ENCODE results near the gene NUDT3.

The NUDT3 gene

DNA sequence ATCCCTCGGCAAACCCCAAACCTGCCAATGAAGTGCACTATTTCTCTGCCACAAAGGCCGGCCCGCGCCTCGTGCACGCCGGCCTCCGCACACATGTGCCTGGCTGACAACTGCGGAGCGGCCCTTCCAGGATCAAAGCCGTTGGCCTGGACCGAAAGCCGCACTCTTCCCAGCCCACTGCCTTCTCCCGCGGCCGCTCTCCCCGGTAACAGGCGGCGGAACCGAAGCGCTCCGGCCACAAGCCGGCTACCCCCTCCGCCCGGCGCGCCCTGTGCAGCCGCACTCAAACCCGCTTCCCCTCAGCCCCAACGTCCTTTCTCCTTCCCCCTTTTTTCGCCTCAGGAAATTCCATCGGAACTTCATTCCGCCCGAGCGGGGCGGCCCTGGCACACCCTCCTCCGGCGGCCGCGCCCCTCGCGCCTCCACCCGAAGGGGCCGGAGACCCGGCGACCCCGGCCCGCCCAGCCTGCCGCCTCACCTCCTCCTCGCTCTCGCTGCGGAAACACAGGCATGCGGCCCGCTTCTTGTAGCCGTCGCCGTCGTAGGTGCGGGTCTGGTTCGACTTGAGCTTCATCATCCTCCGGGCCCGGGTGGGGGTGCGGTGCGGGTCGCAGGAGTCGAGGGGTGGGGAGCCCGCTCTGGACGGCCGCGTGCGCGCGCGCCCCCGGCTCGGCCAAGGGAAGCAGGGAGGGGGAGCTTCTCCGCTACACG is 528 bp downstream of the NUDT3 start:
- intact Hi-C loops (cut with DNase I; ENCODE audit: low total_unique reads): loop anchor here (5.0 kb wide), 1 partner anchor 145 kb away; the partner anchor contains the start of gene SMIM29
- DNase-seq: peak; percentile 36 to 73

DNA sequence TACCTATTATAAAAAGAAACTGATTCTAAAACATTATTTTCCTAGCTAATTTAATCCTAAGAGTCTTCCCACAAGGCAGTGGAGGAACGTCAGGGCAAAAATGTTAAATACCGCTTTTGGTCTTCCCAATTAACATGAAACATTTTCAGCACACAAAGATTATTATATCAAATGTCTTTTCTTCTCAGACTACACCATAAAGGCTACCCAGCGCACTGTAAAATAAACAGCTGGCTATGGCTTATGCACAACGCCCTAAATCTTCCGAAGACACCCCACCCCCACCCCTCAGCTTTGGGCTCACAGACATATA is 1.0 kb downstream of the NUDT3 start:
- H3K4me1 ChIP-seq: peaks cover 0 to 59% (median 13%) of the 10 kb centered on the region in 4 donors
- H3K9me3 ChIP-seq: peaks cover 0 to 1% (median 0%) of the 10 kb centered on the region in 3 donors
- peak overlapping the region; percentile 93 to 95 for H3K27ac ChIP-seq
- no peaks in the 10 kb centered on the region for H3K36me3 ChIP-seq
- DNase-seq: no peak
- intact Hi-C loops (cut with DNase I; ENCODE audit: low total_unique reads): loop anchor here (5.0 kb wide), 1 partner anchor 144 kb away; the partner anchor contains the start of gene SMIM29
- peak overlapping the region; percentile 81 to 98 for H3K4me3 ChIP-seq
- no peaks in the 10 kb centered on the region for H3K27me3 ChIP-seq
- TF ChIP-seq, protein P1, sequence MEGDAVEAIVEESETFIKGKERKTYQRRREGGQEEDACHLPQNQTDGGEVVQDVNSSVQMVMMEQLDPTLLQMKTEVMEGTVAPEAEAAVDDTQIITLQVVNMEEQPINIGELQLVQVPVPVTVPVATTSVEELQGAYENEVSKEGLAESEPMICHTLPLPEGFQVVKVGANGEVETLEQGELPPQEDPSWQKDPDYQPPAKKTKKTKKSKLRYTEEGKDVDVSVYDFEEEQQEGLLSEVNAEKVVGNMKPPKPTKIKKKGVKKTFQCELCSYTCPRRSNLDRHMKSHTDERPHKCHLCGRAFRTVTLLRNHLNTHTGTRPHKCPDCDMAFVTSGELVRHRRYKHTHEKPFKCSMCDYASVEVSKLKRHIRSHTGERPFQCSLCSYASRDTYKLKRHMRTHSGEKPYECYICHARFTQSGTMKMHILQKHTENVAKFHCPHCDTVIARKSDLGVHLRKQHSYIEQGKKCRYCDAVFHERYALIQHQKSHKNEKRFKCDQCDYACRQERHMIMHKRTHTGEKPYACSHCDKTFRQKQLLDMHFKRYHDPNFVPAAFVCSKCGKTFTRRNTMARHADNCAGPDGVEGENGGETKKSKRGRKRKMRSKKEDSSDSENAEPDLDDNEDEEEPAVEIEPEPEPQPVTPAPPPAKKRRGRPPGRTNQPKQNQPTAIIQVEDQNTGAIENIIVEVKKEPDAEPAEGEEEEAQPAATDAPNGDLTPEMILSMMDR (IDR thresholded peaks at IDR 0.05): no peak

More for the DNA sequence above, 528 bp downstream of the NUDT3 start:
- peaks cover 0 to 55% (median 13%) of the 10 kb centered on the region in 4 donors for H3K4me1 ChIP-seq
- H3K9me3 ChIP-seq: peaks cover 0 to 5% (median 0%) of the 10 kb centered on the region in 3 donors
- TF ChIP-seq, protein P1 (IDR thresholded peaks at IDR 0.05): no peak
- peak overlapping the region; percentile 81 to 98 for H3K4me3 ChIP-seq
- no peaks in the 10 kb centered on the region for H3K36me3 ChIP-seq
- no peaks in the 10 kb centered on the region for H3K27me3 ChIP-seq
- peak overlapping the region; percentile 93 to 95 for H3K27ac ChIP-seq

DNA sequence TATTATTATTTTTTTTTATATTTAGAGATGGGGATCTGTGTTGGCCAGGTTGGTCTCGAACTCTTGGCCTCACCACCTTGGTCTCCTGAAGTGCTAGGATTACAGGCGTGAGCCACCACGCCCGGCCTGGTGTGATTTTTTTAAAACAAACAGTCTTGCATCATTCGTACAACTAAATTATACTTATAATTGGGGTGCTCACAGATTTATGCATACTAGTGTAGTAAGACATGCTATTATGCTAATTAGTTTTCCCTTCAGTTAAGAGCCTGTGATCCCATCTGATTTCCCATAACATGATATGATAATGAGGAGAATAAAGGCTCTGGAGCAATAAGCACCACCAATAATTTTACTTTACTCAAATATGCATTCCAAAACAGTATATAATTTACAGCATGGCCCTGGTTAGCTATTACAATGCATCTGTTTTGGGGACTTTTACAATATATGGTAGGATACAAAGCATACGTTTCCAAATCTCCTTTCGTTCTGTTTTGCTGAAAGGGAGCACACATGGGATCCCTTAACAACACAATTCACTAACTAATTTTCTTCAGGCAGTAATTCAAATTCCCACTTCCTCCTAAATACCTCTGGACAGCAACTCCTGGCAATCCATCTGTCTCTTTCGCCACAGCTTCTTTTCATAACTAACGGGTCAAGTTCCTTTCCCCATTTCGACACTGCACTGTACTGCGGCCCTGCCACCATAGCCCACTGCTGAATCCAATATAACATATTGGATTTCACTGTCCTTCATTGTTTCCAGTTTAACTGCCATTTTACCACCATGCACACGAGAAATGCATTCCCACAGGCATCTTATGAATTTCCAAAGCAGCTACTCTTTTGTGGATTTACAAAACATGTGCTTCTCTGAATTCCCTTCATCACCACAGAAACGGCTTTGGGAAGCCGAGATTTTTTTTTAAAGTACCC is 1.7 kb downstream of the NUDT3 start:
- TF ChIP-seq, protein P1 (IDR thresholded peaks at IDR 0.05): no peak
- DNase-seq: peak; percentile 68 to 79
- H3K4me3 ChIP-seq: peak overlapping the region; percentile 81 to 98
- H3K9me3 ChIP-seq: no peaks in the 10 kb centered on the region
- intact Hi-C loops (cut with DNase I; ENCODE audit: low total_unique reads): loop anchor here (5.0 kb wide), 1 partner anchor 144 kb away; the partner anchor contains the start of gene SMIM29
- peak overlapping the region; percentile 93 to 95 for H3K27ac ChIP-seq
- peaks cover 0 to 66% (median 15%) of the 10 kb centered on the region in 4 donors for H3K4me1 ChIP-seq
- H3K27me3 ChIP-seq: no peaks in the 10 kb centered on the region
- H3K36me3 ChIP-seq: no peaks in the 10 kb centered on the region

DNA sequence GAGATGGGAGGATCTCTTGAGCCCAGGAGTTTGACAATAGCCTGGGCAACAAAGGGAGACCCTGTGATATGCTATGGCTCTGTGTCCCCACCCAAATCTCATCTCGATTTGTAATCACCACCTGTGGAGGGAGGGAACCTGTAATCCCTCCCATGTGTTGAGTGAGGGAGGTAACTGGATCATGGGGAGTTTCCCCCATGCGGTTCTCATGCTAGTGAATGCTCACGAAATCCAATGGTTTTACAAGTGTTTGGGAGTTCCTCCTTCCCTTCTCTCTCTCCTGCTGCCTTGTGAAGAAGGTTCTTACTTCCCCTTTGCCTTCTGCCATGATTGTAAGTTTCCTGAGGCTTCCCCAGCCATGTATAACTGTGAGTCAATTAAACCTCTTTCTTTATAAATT is 3.4 kb downstream of the NUDT3 start:
- Histone ChIP-seq H3K36me3 (no peaks in the 10 kb centered on the region), H3K9me3 (no peaks in the 10 kb centered on the region), H3K27me3 (no peaks in the 10 kb centered on the region), H3K4me1 (peaks cover 0 to 72% (median 19%) of the 10 kb centered on the region in 4 donors), H3K27ac (no peak overlapping the region), H3K4me3 (no peak overlapping the region)
- DNase-seq: no peak
- intact Hi-C loops (cut with DNase I; ENCODE audit: low total_unique reads): loop anchor here (5.0 kb wide), 1 partner anchor 87 kb away; no protein-coding TSS in a partner anchor
- TF ChIP-seq, protein P1 (IDR thresholded peaks at IDR 0.05): no peak

DNA sequence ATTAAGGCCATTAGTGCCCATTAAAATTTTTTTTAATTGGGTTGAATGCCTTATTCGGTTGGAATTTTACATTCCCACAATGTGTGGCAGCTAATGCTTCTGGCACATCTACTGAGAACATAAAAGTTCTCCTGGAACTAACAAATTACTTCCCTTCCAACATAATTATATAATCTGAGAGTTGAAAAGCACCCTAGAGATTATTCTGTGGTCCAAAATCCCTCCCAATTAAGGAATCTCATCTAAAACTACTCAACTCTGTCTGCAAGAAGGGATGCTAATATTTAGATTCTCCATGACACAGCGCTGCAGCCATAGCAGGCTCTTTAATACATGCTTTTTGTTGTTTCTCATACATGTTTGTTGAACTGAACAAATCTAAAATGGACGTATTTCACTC is 4.0 kb downstream of the NUDT3 start:
- TF ChIP-seq, protein P1 (IDR thresholded peaks at IDR 0.05): no peak
- H3K9me3 ChIP-seq: no peaks in the 10 kb centered on the region
- peaks cover 0 to 72% (median 19%) of the 10 kb centered on the region in 4 donors for H3K4me1 ChIP-seq
- no peak for DNase-seq
- H3K4me3 ChIP-seq: no peak overlapping the region
- intact Hi-C loops (cut with DNase I; ENCODE audit: low total_unique reads): loop anchor here (5.0 kb wide), 1 partner anchor 86 kb away; no protein-coding TSS in a partner anchor
- H3K36me3 ChIP-seq: no peaks in the 10 kb centered on the region
- no peaks in the 10 kb centered on the region for H3K27me3 ChIP-seq
- H3K27ac ChIP-seq: no peak overlapping the region
